ENCODE data around the gene CFDP1. TPM values are rescaled to one million over a fixed set of nuclear protein-coding genes. Genes with fewer than 3 reads are reported as not detected.

The CFDP1 gene
- total and polyA plus RNA-seq, 5 experiments from 2014 or later: 34.3 to 39.0 (median 34.9) TPM

DNA sequence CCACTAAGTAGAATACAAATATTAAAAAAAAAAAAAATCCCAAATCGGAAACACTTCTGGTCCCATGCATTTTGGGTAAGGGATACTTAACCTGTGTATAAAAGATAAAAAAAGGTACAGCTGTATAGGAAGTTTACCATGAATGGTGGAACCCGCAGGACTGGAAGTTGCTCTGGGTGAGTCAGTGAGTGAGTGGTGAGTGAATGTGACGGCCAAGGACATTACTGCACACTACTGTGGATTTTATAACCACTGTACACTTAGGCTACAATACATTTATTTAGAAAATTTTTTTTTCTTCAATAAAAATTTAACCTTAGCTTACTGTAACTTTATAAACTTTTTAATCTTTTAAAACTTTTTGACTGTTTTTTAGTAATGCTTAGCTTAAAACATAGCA, 110.6 kb downstream of the CFDP1 start:
- peaks cover 0 to 34% (median 0%) of the 10 kb centered on the region in 5 donors for H3K27me3 Mint-ChIP-seq
- no peak for DNase-seq
- H3K4me3 Mint-ChIP-seq: no peak overlapping the region
- H3K36me3 Mint-ChIP-seq: peaks cover 0 to 14% (median 6%) of the 10 kb centered on the region in 3 donors
- peaks cover 31 to 46% (median 39%) of the 10 kb centered on the region in 4 donors for H3K4me1 Mint-ChIP-seq
- no peak for ATAC-seq
- no peaks in the 10 kb centered on the region for H3K9me3 Mint-ChIP-seq
- H3K27ac Mint-ChIP-seq: peak overlapping the region in 1 of 10 donors; percentile 31
- POLR2A ChIA-PET: no interaction called here

GRCh38 chr16:75320435-75320834, 112.9 kb downstream of the CFDP1 start:
- H3K27me3 Mint-ChIP-seq: peaks cover 0 to 24% (median 0%) of the 10 kb centered on the region in 5 donors
- H3K27ac Mint-ChIP-seq: peak overlapping the region in 2 of 10 donors; percentile 55 to 56
- peaks cover 0 to 28% (median 16%) of the 10 kb centered on the region in 3 donors for H3K36me3 Mint-ChIP-seq
- H3K4me3 Mint-ChIP-seq: peak overlapping the region; percentile 54 to 80 (median 73)
- POLR2A ChIA-PET: no interaction called here
- ATAC-seq (no peak), DNase-seq (no peak)
- peaks cover 18 to 28% (median 24%) of the 10 kb centered on the region in 4 donors for H3K4me1 Mint-ChIP-seq
- no peaks in the 10 kb centered on the region for H3K9me3 Mint-ChIP-seq

- ATAC-seq: peak; percentile 54 to 75
- Mint-ChIP-seq H3K27me3 (peaks cover 0 to 23% (median 0%) of the 10 kb centered on the region in 5 donors), H3K4me3 (peak overlapping the region; percentile 38 to 80 (median 74)), H3K9me3 (no peaks in the 10 kb centered on the region), H3K36me3 (peaks cover 0 to 29% (median 16%) of the 10 kb centered on the region in 3 donors), H3K27ac (peak overlapping the region in 7 of 10 donors; percentile 0 to 68 (median 11)), H3K4me1 (peaks cover 14 to 28% (median 24%) of the 10 kb centered on the region in 4 donors)
- peak in 4 of 10 donors; percentile 2 to 47 (median 33) for DNase-seq
- POLR2A ChIA-PET: interaction anchor here (1.1 kb wide), 1 partner anchor 14 kb away, joined by 3 read pairs; no protein-coding TSS in a partner anchor
Observed at GRCh38 chr16:75319513-75320411, 113.5 kb downstream of the CFDP1 start.

DNA sequence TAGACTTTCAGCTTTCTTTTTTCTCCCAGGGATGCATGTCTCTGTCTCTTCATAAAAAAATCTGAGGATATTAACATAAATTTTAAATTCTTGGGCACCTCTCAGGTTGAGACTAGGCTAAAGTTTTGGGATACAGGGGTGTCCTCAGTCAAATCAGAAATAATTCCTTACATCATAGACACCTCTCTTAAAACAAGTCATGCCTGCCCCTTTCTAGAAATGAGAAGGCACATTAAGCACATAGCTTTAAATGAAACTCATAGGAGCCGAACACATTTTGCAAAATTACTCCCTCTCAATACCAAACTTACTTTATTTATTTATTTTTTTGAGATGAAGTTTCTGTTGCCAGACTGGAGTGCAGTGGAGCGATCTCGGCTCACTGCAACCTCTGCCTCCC, 114.6 kb downstream of the CFDP1 start:
- Mint-ChIP-seq H3K27ac (no peak overlapping the region), H3K36me3 (peaks cover 0 to 31% (median 16%) of the 10 kb centered on the region in 3 donors), H3K9me3 (no peaks in the 10 kb centered on the region), H3K27me3 (peaks cover 0 to 18% (median 0%) of the 10 kb centered on the region in 5 donors), H3K4me1 (peaks cover 11 to 27% (median 23%) of the 10 kb centered on the region in 4 donors), H3K4me3 (no peak overlapping the region)
- POLR2A ChIA-PET: interaction anchor here (1.1 kb wide), 1 partner anchor 13 kb away, joined by 3 read pairs; no protein-coding TSS in a partner anchor
- DNase-seq: no peak
- ATAC-seq: no peak

- Mint-ChIP-seq H3K27ac (no peak overlapping the region), H3K27me3 (peaks cover 0 to 20% (median 0%) of the 10 kb centered on the region in 5 donors)
Observed at GRCh38 chr16:75317532-75317931, 115.8 kb downstream of the CFDP1 start.

DNA sequence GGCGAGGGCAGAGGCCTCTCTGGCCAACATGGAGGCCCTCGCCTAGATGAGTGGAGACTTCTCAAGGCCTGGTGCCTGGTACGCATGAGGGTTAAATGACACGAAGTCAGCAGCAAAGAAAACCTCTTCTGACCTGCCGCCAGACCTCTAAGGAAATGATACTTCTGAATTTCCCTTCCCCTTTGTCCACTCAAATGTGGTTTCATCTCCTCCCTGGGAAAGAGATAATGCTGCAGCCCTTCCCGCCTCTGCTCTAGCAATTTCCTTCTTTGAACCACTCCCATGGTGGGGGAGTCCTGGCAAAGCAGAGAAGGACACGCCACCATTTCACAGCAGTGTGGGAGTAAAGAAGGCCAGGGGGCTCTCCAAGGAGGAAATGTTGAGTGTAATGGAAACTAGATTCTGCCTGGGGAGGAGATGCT, 116.2 kb downstream of the CFDP1 start:
- ATAC-seq: no peak
- H3K4me3 Mint-ChIP-seq: no peak overlapping the region
- POLR2A ChIA-PET: no interaction called here
- DNase-seq: no peak
- H3K27me3 Mint-ChIP-seq: peaks cover 0 to 18% (median 0%) of the 10 kb centered on the region in 5 donors
- H3K27ac Mint-ChIP-seq: no peak overlapping the region
- H3K36me3 Mint-ChIP-seq: peaks cover 0 to 35% (median 15%) of the 10 kb centered on the region in 3 donors
- H3K4me1 Mint-ChIP-seq: peaks cover 11 to 27% (median 23%) of the 10 kb centered on the region in 4 donors
- no peaks in the 10 kb centered on the region for H3K9me3 Mint-ChIP-seq

More at GRCh38 chr16:75317532-75317931, 115.8 kb downstream of the CFDP1 start:
- POLR2A ChIA-PET: no interaction called here
- no peak for DNase-seq
- no peak for ATAC-seq
- Mint-ChIP-seq H3K4me3 (no peak overlapping the region), H3K9me3 (no peaks in the 10 kb centered on the region), H3K4me1 (peaks cover 11 to 27% (median 23%) of the 10 kb centered on the region in 4 donors), H3K36me3 (peaks cover 0 to 36% (median 15%) of the 10 kb centered on the region in 3 donors)

- peaks cover 6 to 18% (median 17%) of the 10 kb centered on the region in 4 donors for H3K4me1 Mint-ChIP-seq
- H3K27ac Mint-ChIP-seq: no peak overlapping the region
- no peaks in the 10 kb centered on the region for H3K9me3 Mint-ChIP-seq
- H3K36me3 Mint-ChIP-seq: peaks cover 0 to 43% (median 24%) of the 10 kb centered on the region in 3 donors
- POLR2A ChIA-PET: no interaction called here
- no peak for ATAC-seq
- DNase-seq: no peak
- peaks cover 0 to 18% (median 0%) of the 10 kb centered on the region in 5 donors for H3K27me3 Mint-ChIP-seq
- no peak overlapping the region for H3K4me3 Mint-ChIP-seq
Observed at GRCh38 chr16:75315539-75316306, 117.6 kb downstream of the CFDP1 start.

- no peak overlapping the region for H3K4me3 Mint-ChIP-seq
- DNase-seq: no peak
- H3K4me1 Mint-ChIP-seq: peaks cover 2 to 10% (median 5%) of the 10 kb centered on the region in 4 donors
- H3K27ac Mint-ChIP-seq: no peak overlapping the region
- ATAC-seq: no peak
- no peaks in the 10 kb centered on the region for H3K9me3 Mint-ChIP-seq
- POLR2A ChIA-PET: no interaction called here
- peaks cover 0 to 19% (median 0%) of the 10 kb centered on the region in 5 donors for H3K27me3 Mint-ChIP-seq
- H3K36me3 Mint-ChIP-seq: peaks cover 0 to 52% (median 34%) of the 10 kb centered on the region in 3 donors
Observed at GRCh38 chr16:75312875-75313274, 120.4 kb downstream of the CFDP1 start.

GRCh38 chr16:75311383-75311938, 121.8 kb downstream of the CFDP1 start:
- H3K4me1 Mint-ChIP-seq: peaks cover 7 to 16% (median 11%) of the 10 kb centered on the region in 4 donors
- H3K4me3 Mint-ChIP-seq: no peak overlapping the region
- H3K36me3 Mint-ChIP-seq: peaks cover 0 to 50% (median 30%) of the 10 kb centered on the region in 3 donors
- H3K9me3 Mint-ChIP-seq: no peaks in the 10 kb centered on the region
- no peak for DNase-seq
- H3K27ac Mint-ChIP-seq: peak overlapping the region in 1 of 10 donors; percentile 19
- POLR2A ChIA-PET: interaction anchor here (0.6 kb wide), 1 partner anchor 77 kb away, joined by 4 read pairs; no protein-coding TSS in a partner anchor
- H3K27me3 Mint-ChIP-seq: peaks cover 0 to 15% (median 0%) of the 10 kb centered on the region in 5 donors
- no peak for ATAC-seq

DNA sequence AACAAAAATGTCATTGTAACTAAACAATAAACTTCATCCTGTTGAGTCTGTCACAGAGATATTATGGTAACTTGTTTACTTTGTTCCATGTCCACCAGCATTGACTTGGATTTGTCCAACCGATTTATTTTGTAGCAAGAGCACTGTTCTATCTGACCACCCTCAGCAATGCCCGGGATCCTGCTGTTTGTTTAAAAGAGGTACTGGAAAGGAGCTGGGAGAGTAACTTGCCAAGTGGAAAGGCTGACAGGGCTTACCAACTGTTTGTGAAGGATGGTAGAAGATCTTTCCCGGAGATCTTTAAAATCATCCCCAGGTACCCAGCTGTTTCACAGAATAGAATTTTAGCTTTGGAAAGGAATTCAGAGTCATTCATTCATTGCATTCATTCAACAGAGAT, 122.8 kb downstream of the CFDP1 start:
- H3K4me1 Mint-ChIP-seq: peaks cover 16 to 25% (median 20%) of the 10 kb centered on the region in 4 donors
- peaks cover 0 to 15% (median 0%) of the 10 kb centered on the region in 5 donors for H3K27me3 Mint-ChIP-seq
- POLR2A ChIA-PET: interaction anchor here (0.6 kb wide), 1 partner anchor 76 kb away, joined by 4 read pairs; no protein-coding TSS in a partner anchor
- no peak overlapping the region for H3K27ac Mint-ChIP-seq
- no peak for ATAC-seq
- H3K4me3 Mint-ChIP-seq: no peak overlapping the region
- H3K9me3 Mint-ChIP-seq: no peaks in the 10 kb centered on the region
- no peak for DNase-seq
- H3K36me3 Mint-ChIP-seq: peaks cover 0 to 43% (median 24%) of the 10 kb centered on the region in 3 donors

- no peak overlapping the region for H3K4me3 Mint-ChIP-seq
- POLR2A ChIA-PET: interaction anchor here (0.6 kb wide), 1 partner anchor 91 kb away, joined by 3 read pairs; no protein-coding TSS in a partner anchor
- H3K9me3 Mint-ChIP-seq: no peaks in the 10 kb centered on the region
- DNase-seq (no peak), ATAC-seq (no peak)
- H3K4me1 Mint-ChIP-seq: peaks cover 19 to 31% (median 25%) of the 10 kb centered on the region in 4 donors
- peaks cover 0 to 44% (median 26%) of the 10 kb centered on the region in 3 donors for H3K36me3 Mint-ChIP-seq
- no peak overlapping the region for H3K27ac Mint-ChIP-seq
- H3K27me3 Mint-ChIP-seq: peaks cover 0 to 15% (median 0%) of the 10 kb centered on the region in 5 donors
Observed at GRCh38 chr16:75309899-75310430, 123.3 kb downstream of the CFDP1 start.
